ENCODE measurements around the gene MYL10. TPM values are rescaled to one million over a fixed set of nuclear protein-coding genes. Genes with fewer than 3 reads are reported as not detected.

Gene MYL10
- total and polyA plus RNA-seq, 4 experiments from 2014 or later, result not detected

- Histone ChIP-seq H3K36me3 (ENCODE audit: insufficient read depth, low read length) (no peaks in the 10 kb centered on the region), H3K27ac (ENCODE audit: low read depth, low read length) (no peak overlapping the region), H3K4me3 (ENCODE audit: low read length in 2 of 2) (no peak overlapping the region), H3K27me3 (ENCODE audit: insufficient read depth, low read length) (no peaks in the 10 kb centered on the region), H3K9me3 (ENCODE audit: control insufficient read depth in 1 of 2, low read length in 2 of 2) (peaks cover 0 to 5% of the 10 kb centered on the region in 2 donors), H3K4me1 (ENCODE audit: insufficient read depth, low read length) (no peaks in the 10 kb centered on the region)
- Mint-ChIP-seq H3K27ac (no peak overlapping the region), H3K27me3 (peaks cover 5 to 6% of the 10 kb centered on the region in 2 donors), H3K4me3 (no peak overlapping the region), H3K36me3 (no peaks in the 10 kb centered on the region), H3K4me1 (no peaks in the 10 kb centered on the region), H3K9me3 (peaks cover 3 to 17% (median 10%) of the 10 kb centered on the region in 8 donors)
- intact Hi-C loops (cut with micrococcal nuclease), result no loop called here
- POLR2A ChIA-PET (ENCODE audit: partially characterized antibody), result no interaction called here
- CTCF ChIA-PET (ENCODE audit: partially characterized antibody), result no interaction called here
- no peak for DNase-seq
Measured at GRCh38 chr7:101666741-101667140, 37.6 kb upstream of the MYL10 start.

- no peak overlapping the region for H3K27ac Mint-ChIP-seq
- Histone ChIP-seq H3K27me3 (ENCODE audit: insufficient read depth, low read length) (no peaks in the 10 kb centered on the region), H3K9me3 (ENCODE audit: control insufficient read depth in 1 of 2, low read length in 2 of 2) (peaks cover 0 to 5% of the 10 kb centered on the region in 2 donors), H3K4me1 (ENCODE audit: insufficient read depth, low read length) (no peaks in the 10 kb centered on the region), H3K36me3 (ENCODE audit: insufficient read depth, low read length) (no peaks in the 10 kb centered on the region), H3K27ac (ENCODE audit: low read depth, low read length) (no peak overlapping the region), H3K4me3 (ENCODE audit: low read length in 2 of 2) (no peak overlapping the region)
- no peaks in the 10 kb centered on the region for H3K4me1 Mint-ChIP-seq
- H3K27me3 Mint-ChIP-seq, result peaks cover 5 to 6% of the 10 kb centered on the region in 2 donors
- H3K4me3 Mint-ChIP-seq, result no peak overlapping the region
- H3K36me3 Mint-ChIP-seq, result no peaks in the 10 kb centered on the region
- ChIA-PET POLR2A (ENCODE audit: partially characterized antibody) (no interaction called here), CTCF (ENCODE audit: partially characterized antibody) (no interaction called here)
- no peak for DNase-seq
- intact Hi-C loops (cut with micrococcal nuclease), result no loop called here
- H3K9me3 Mint-ChIP-seq, result peaks cover 3 to 17% (median 10%) of the 10 kb centered on the region in 8 donors
Measured at GRCh38 chr7:101666293-101666692, 37.2 kb upstream of the MYL10 start.

- peaks cover 3 to 17% (median 10%) of the 10 kb centered on the region in 8 donors for H3K9me3 Mint-ChIP-seq
- H3K27ac Mint-ChIP-seq, result no peak overlapping the region
- intact Hi-C loops (cut with micrococcal nuclease), result no loop called here
- CTCF ChIA-PET (ENCODE audit: partially characterized antibody), result no interaction called here
- Histone ChIP-seq H3K4me1 (ENCODE audit: insufficient read depth, low read length) (no peaks in the 10 kb centered on the region), H3K36me3 (ENCODE audit: insufficient read depth, low read length) (no peaks in the 10 kb centered on the region), H3K9me3 (ENCODE audit: control insufficient read depth in 1 of 2, low read length in 2 of 2) (peaks cover 0 to 5% of the 10 kb centered on the region in 2 donors), H3K27me3 (ENCODE audit: insufficient read depth, low read length) (no peaks in the 10 kb centered on the region), H3K4me3 (ENCODE audit: low read length in 2 of 2) (no peak overlapping the region), H3K27ac (ENCODE audit: low read depth, low read length) (no peak overlapping the region)
- no peak overlapping the region for H3K4me3 Mint-ChIP-seq
- H3K4me1 Mint-ChIP-seq, result no peaks in the 10 kb centered on the region
- POLR2A ChIA-PET (ENCODE audit: partially characterized antibody), result no interaction called here
- DNase-seq, result no peak
- peaks cover 8 to 9% of the 10 kb centered on the region in 2 donors for H3K27me3 Mint-ChIP-seq
- no peaks in the 10 kb centered on the region for H3K36me3 Mint-ChIP-seq
Measured at GRCh38 chr7:101664893-101665471, 35.9 kb upstream of the MYL10 start.

- intact Hi-C loops (cut with micrococcal nuclease), result no loop called here
- no peaks in the 10 kb centered on the region for H3K4me1 Mint-ChIP-seq
- peaks cover 8 to 9% of the 10 kb centered on the region in 2 donors for H3K27me3 Mint-ChIP-seq
- no peak overlapping the region for H3K27ac Mint-ChIP-seq
- Histone ChIP-seq H3K4me3 (ENCODE audit: low read length in 2 of 2) (no peak overlapping the region), H3K4me1 (ENCODE audit: insufficient read depth, low read length) (no peaks in the 10 kb centered on the region), H3K27ac (ENCODE audit: low read depth, low read length) (no peak overlapping the region), H3K9me3 (ENCODE audit: control insufficient read depth in 1 of 2, low read length in 2 of 2) (peaks cover 0 to 5% of the 10 kb centered on the region in 2 donors), H3K27me3 (ENCODE audit: insufficient read depth, low read length) (no peaks in the 10 kb centered on the region), H3K36me3 (ENCODE audit: insufficient read depth, low read length) (no peaks in the 10 kb centered on the region)
- H3K9me3 Mint-ChIP-seq, result peaks cover 3 to 17% (median 10%) of the 10 kb centered on the region in 8 donors
- H3K36me3 Mint-ChIP-seq, result no peaks in the 10 kb centered on the region
- no peak overlapping the region for H3K4me3 Mint-ChIP-seq
- CTCF ChIA-PET (ENCODE audit: partially characterized antibody), result no interaction called here
- POLR2A ChIA-PET (ENCODE audit: partially characterized antibody), result no interaction called here
- DNase-seq, result no peak
Measured at GRCh38 chr7:101664436-101664835, 35.3 kb upstream of the MYL10 start.

GRCh38 chr7:101663747-101664146 lies 34.7 kb upstream of the MYL10 start:
- H3K9me3 ChIP-seq (ENCODE audit: control insufficient read depth in 1 of 2, low read length in 2 of 2), result peaks cover 0 to 5% of the 10 kb centered on the region in 2 donors
- no peaks in the 10 kb centered on the region for H3K36me3 ChIP-seq (ENCODE audit: insufficient read depth, low read length)
- H3K9me3 Mint-ChIP-seq, result peaks cover 3 to 16% (median 9%) of the 10 kb centered on the region in 8 donors
- no peak overlapping the region for H3K4me3 ChIP-seq (ENCODE audit: low read length in 2 of 2)
- ChIA-PET CTCF (ENCODE audit: partially characterized antibody) (no interaction called here), POLR2A (ENCODE audit: partially characterized antibody) (no interaction called here)
- no peak overlapping the region for H3K4me3 Mint-ChIP-seq
- no peaks in the 10 kb centered on the region for H3K27me3 ChIP-seq (ENCODE audit: insufficient read depth, low read length)
- no peaks in the 10 kb centered on the region for H3K4me1 ChIP-seq (ENCODE audit: insufficient read depth, low read length)
- H3K27ac ChIP-seq (ENCODE audit: low read depth, low read length), result no peak overlapping the region
- intact Hi-C loops (cut with micrococcal nuclease), result no loop called here
- no peaks in the 10 kb centered on the region for H3K4me1 Mint-ChIP-seq
- no peak overlapping the region for H3K27ac Mint-ChIP-seq
- peaks cover 8 to 12% of the 10 kb centered on the region in 2 donors for H3K27me3 Mint-ChIP-seq
- no peaks in the 10 kb centered on the region for H3K36me3 Mint-ChIP-seq
- DNase-seq, result no peak

- H3K27me3 ChIP-seq (ENCODE audit: insufficient read depth, low read length), result no peaks in the 10 kb centered on the region
- H3K9me3 ChIP-seq (ENCODE audit: control insufficient read depth in 1 of 2, low read length in 2 of 2), result peaks cover 0 to 5% of the 10 kb centered on the region in 2 donors
- H3K9me3 Mint-ChIP-seq, result peaks cover 3 to 13% (median 7%) of the 10 kb centered on the region in 8 donors
- H3K36me3 ChIP-seq (ENCODE audit: insufficient read depth, low read length), result no peaks in the 10 kb centered on the region
- H3K36me3 Mint-ChIP-seq, result no peaks in the 10 kb centered on the region
- POLR2A ChIA-PET (ENCODE audit: partially characterized antibody), result no interaction called here
- CTCF ChIA-PET (ENCODE audit: partially characterized antibody), result no interaction called here
- intact Hi-C loops (cut with micrococcal nuclease), result no loop called here
- no peaks in the 10 kb centered on the region for H3K4me1 ChIP-seq (ENCODE audit: insufficient read depth, low read length)
- no peak overlapping the region for H3K27ac ChIP-seq (ENCODE audit: low read depth, low read length)
- H3K27me3 Mint-ChIP-seq, result peaks cover 9 to 12% of the 10 kb centered on the region in 2 donors
- H3K27ac Mint-ChIP-seq, result no peak overlapping the region
- no peak for DNase-seq
- no peak overlapping the region for H3K4me3 ChIP-seq (ENCODE audit: low read length in 2 of 2)
- no peaks in the 10 kb centered on the region for H3K4me1 Mint-ChIP-seq
- H3K4me3 Mint-ChIP-seq, result no peak overlapping the region
Measured at GRCh38 chr7:101662447-101662998, 33.4 kb upstream of the MYL10 start.

- Mint-ChIP-seq H3K4me3 (no peak overlapping the region), H3K36me3 (no peaks in the 10 kb centered on the region), H3K27ac (no peak overlapping the region), H3K9me3 (peaks cover 3 to 13% (median 5%) of the 10 kb centered on the region in 8 donors), H3K4me1 (no peaks in the 10 kb centered on the region), H3K27me3 (peaks cover 10 to 16% of the 10 kb centered on the region in 2 donors)
- Histone ChIP-seq H3K27ac (ENCODE audit: low read depth, low read length) (no peak overlapping the region), H3K9me3 (ENCODE audit: control insufficient read depth in 1 of 2, low read length in 2 of 2) (peaks cover 0 to 5% of the 10 kb centered on the region in 2 donors), H3K4me3 (ENCODE audit: low read length in 2 of 2) (no peak overlapping the region), H3K4me1 (ENCODE audit: insufficient read depth, low read length) (no peaks in the 10 kb centered on the region), H3K36me3 (ENCODE audit: insufficient read depth, low read length) (no peaks in the 10 kb centered on the region), H3K27me3 (ENCODE audit: insufficient read depth, low read length) (no peaks in the 10 kb centered on the region)
- ChIA-PET POLR2A (ENCODE audit: partially characterized antibody) (no interaction called here), CTCF (ENCODE audit: partially characterized antibody) (no interaction called here)
- intact Hi-C loops (cut with micrococcal nuclease), result no loop called here
- DNase-seq, result no peak
Measured at GRCh38 chr7:101659706-101660105, 30.6 kb upstream of the MYL10 start.
